ENCODE measurements around the gene PLCD1. TPM values are rescaled to one million over a fixed set of nuclear protein-coding genes. Genes with fewer than 3 reads are reported as not detected.

PLCD1 gene
- total RNA-seq, 1 donor from 2014 or later = 20.7 TPM

GRCh38 chr3:38028621-38029361 is 651 bp downstream of the PLCD1 start:
- Mint-ChIP-seq H3K27me3 (ENCODE audit: low read depth) (peaks cover 29% of the 10 kb centered on the region), H3K9me3 (no peaks in the 10 kb centered on the region), H3K27ac (no peak overlapping the region), H3K4me1 (peaks cover 22% of the 10 kb centered on the region), H3K36me3 (no peaks in the 10 kb centered on the region), H3K4me3 (peak overlapping the region; percentile 66)
- no peak for DNase-seq (ENCODE audit: low spot score in 2 of 2, unreplicated experiment in 2 of 2)
- TF ChIP-seq, protein P1, sequence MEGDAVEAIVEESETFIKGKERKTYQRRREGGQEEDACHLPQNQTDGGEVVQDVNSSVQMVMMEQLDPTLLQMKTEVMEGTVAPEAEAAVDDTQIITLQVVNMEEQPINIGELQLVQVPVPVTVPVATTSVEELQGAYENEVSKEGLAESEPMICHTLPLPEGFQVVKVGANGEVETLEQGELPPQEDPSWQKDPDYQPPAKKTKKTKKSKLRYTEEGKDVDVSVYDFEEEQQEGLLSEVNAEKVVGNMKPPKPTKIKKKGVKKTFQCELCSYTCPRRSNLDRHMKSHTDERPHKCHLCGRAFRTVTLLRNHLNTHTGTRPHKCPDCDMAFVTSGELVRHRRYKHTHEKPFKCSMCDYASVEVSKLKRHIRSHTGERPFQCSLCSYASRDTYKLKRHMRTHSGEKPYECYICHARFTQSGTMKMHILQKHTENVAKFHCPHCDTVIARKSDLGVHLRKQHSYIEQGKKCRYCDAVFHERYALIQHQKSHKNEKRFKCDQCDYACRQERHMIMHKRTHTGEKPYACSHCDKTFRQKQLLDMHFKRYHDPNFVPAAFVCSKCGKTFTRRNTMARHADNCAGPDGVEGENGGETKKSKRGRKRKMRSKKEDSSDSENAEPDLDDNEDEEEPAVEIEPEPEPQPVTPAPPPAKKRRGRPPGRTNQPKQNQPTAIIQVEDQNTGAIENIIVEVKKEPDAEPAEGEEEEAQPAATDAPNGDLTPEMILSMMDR (IDR thresholded peaks at IDR 0.05; ENCODE audit: unreplicated experiment) = no peak

GRCh38 chr3:38027466-38028465 is 1.7 kb downstream of the PLCD1 start:
- H3K27me3 Mint-ChIP-seq (ENCODE audit: low read depth) = peaks cover 26% of the 10 kb centered on the region
- H3K4me3 Mint-ChIP-seq = peak overlapping the region; percentile 66
- no peak for DNase-seq (ENCODE audit: low spot score in 2 of 2, unreplicated experiment in 2 of 2)
- peaks cover 28% of the 10 kb centered on the region for H3K4me1 Mint-ChIP-seq
- H3K27ac Mint-ChIP-seq = no peak overlapping the region
- TF ChIP-seq, protein P1 (IDR thresholded peaks at IDR 0.05; ENCODE audit: unreplicated experiment) = no peak
- no peaks in the 10 kb centered on the region for H3K36me3 Mint-ChIP-seq
- no peaks in the 10 kb centered on the region for H3K9me3 Mint-ChIP-seq

DNA sequence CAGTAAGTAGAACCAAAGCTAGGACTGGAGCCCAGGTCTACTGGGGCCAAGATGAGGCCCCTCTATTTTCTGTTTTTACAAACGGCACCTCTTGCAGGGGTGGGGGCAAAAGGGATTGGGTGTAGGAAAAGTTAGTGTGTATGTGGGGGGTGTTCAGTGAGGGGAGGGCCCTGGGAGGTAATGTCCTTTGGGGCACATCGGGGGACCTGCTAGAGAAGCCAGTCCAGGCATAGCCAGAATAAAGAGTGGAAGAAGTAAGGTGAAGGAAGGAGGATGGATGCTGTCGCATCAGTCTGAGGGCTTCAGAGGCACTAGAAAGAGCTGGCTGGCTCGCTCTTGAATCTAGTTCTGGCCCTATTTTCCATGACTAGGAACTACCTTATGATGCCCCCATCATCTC is 2.6 kb downstream of the PLCD1 start:
- Mint-ChIP-seq H3K27ac (no peak overlapping the region), H3K27me3 (ENCODE audit: low read depth) (peaks cover 26% of the 10 kb centered on the region), H3K36me3 (no peaks in the 10 kb centered on the region), H3K4me3 (no peak overlapping the region), H3K9me3 (no peaks in the 10 kb centered on the region), H3K4me1 (peaks cover 28% of the 10 kb centered on the region)
- DNase-seq (ENCODE audit: low spot score in 2 of 2, unreplicated experiment in 2 of 2) = no peak
- TF ChIP-seq, protein P1 (IDR thresholded peaks at IDR 0.05; ENCODE audit: unreplicated experiment) = no peak

GRCh38 chr3:38022896-38023709 is 6.3 kb downstream of the PLCD1 start:
- peaks cover 20% of the 10 kb centered on the region for H3K4me1 Mint-ChIP-seq
- H3K9me3 Mint-ChIP-seq = no peaks in the 10 kb centered on the region
- no peak for DNase-seq (ENCODE audit: low spot score in 2 of 2, unreplicated experiment in 2 of 2)
- TF ChIP-seq, protein P1 (IDR thresholded peaks at IDR 0.05; ENCODE audit: unreplicated experiment) = no peak
- peak overlapping the region; percentile 92 for H3K4me3 Mint-ChIP-seq
- no peaks in the 10 kb centered on the region for H3K36me3 Mint-ChIP-seq
- peaks cover 7% of the 10 kb centered on the region for H3K27me3 Mint-ChIP-seq (ENCODE audit: low read depth)
- no peak overlapping the region for H3K27ac Mint-ChIP-seq

DNA sequence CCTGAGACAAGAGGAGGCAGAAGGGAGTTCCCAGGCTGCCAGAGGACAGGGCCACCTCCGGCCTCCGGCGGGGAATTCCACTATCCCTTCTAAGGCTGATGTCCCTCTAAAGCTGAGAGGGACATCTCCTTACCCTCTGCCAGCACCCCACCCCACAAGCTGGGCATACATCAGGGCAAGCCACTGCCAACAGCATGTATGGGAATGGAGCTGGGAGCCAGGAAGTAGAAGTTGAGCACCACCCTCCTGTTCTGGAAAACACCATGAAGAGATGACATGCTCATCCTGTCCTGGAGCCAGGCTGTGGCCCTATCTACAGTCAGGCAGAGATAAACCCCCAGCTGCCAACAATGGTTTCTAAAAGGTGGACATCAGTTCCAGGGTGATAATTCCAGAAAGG is 7.1 kb downstream of the PLCD1 start:
- DNase-seq (ENCODE audit: low spot score in 2 of 2, unreplicated experiment in 2 of 2) = peak in 1 of 2 experiments; percentile 30
- no peak overlapping the region for H3K27ac Mint-ChIP-seq
- no peaks in the 10 kb centered on the region for H3K36me3 Mint-ChIP-seq
- no peaks in the 10 kb centered on the region for H3K9me3 Mint-ChIP-seq
- TF ChIP-seq, protein P1 (IDR thresholded peaks at IDR 0.05; ENCODE audit: unreplicated experiment) = no peak
- H3K27me3 Mint-ChIP-seq (ENCODE audit: low read depth) = no peaks in the 10 kb centered on the region
- peaks cover 20% of the 10 kb centered on the region for H3K4me1 Mint-ChIP-seq
- no peak overlapping the region for H3K4me3 Mint-ChIP-seq
